ENCODE data around the gene TBRG4.

DNA sequence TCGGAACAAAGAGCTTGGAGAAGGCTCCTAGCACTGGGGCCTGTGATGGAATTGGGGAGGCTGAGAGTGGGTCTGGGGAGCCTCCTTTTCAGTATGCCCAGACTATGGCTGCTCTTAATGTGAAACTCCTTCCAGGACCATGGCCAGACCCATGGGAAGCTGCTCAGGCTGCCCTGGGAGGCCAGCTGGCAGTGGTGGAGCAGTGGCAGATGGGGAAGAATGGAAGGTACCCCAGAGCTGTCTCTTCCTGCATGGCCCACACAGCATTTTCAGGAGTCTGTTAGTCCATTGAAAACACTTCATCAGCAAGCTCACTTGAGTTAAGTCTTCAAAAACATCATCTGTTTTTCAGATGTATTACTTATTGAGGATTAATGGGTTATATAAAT, 41.2 kb downstream of the TBRG4 start:
- TF ChIP-seq, protein P1, sequence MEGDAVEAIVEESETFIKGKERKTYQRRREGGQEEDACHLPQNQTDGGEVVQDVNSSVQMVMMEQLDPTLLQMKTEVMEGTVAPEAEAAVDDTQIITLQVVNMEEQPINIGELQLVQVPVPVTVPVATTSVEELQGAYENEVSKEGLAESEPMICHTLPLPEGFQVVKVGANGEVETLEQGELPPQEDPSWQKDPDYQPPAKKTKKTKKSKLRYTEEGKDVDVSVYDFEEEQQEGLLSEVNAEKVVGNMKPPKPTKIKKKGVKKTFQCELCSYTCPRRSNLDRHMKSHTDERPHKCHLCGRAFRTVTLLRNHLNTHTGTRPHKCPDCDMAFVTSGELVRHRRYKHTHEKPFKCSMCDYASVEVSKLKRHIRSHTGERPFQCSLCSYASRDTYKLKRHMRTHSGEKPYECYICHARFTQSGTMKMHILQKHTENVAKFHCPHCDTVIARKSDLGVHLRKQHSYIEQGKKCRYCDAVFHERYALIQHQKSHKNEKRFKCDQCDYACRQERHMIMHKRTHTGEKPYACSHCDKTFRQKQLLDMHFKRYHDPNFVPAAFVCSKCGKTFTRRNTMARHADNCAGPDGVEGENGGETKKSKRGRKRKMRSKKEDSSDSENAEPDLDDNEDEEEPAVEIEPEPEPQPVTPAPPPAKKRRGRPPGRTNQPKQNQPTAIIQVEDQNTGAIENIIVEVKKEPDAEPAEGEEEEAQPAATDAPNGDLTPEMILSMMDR (IDR thresholded peaks at IDR 0.05; ENCODE audit: extremely low read depth in 1 of 2, insufficient read depth in 1 of 2, low read depth in 1 of 2, low read length in 2 of 2): no peak
- no peak for TF ChIP-seq POLR2A (IDR thresholded peaks at IDR 0.05; ENCODE audit: low read depth, low read length)
